HepG2 (cell line): ENCODE results near the gene BEX1. TPM values are rescaled to one million over a fixed set of nuclear protein-coding genes. Genes with fewer than 3 reads are reported as not detected.

Experiments
- ARNTL ChIP-seq: sonication (generic); formaldehyde crosslinking; IDR thresholded peaks from 2 replicates; pipeline ENCODE4 v1.4.0; 2020; ENCODE audit warnings: mild to moderate bottlenecking, missing genetic modification reagents
- BCL6 ChIP-seq: IDR thresholded peaks from 2 replicates; pipeline ENCODE4 v1.6.1; 2016; ENCODE audit warnings: missing genetic modification reagents, missing compliant biosample characterization
- DNMT3B ChIP-seq: conservative IDR thresholded peaks from 2 replicates; pipeline ENCODE4 v1.6.1; 2016; ENCODE audit warnings: missing biosample characterization, control low read depth
- EP300 ChIP-seq, 3 experiments: sonication (generic) in 1 of 3; formaldehyde crosslinking in 1 of 3; IDR thresholded peaks; 2 replicates each; pipeline versions ENCODE4 v1.5.1 to v1.6.1; 2011 to 2020; ENCODE audit warnings: low read depth in 2 of 3, low read length in 2 of 3, borderline replicate concordance in 1 of 3, improper control_type of control experiment in 1 of 3, mild to moderate bottlenecking in 1 of 3, missing genetic modification reagents in 1 of 3, moderate library complexity in 1 of 3
- FOXO1 ChIP-seq: sonication (generic); formaldehyde crosslinking; IDR thresholded peaks from 2 replicates; pipeline ENCODE4 v1.4.0; 2020; ENCODE audit warnings: missing genetic modification reagents
- KDM6A ChIP-seq: IDR thresholded peaks from 2 replicates; pipeline ENCODE4 v1.6.1; 2016; ENCODE audit warnings: low read depth
- MED1 ChIP-seq: sonication (generic); formaldehyde crosslinking; IDR thresholded peaks from 2 replicates; pipeline ENCODE4 v1.4.0; 2020; ENCODE audit warnings: missing genetic modification reagents
- NR2F6 ChIP-seq, 2 experiments: IDR thresholded peaks; 2 replicates each; pipeline ENCODE4 v1.6.1; 2016; ENCODE audit warnings: antibody characterized with exemption in 1 of 2, mild to moderate bottlenecking in 1 of 2
- SOX6 ChIP-seq, 2 experiments: fragments of 450-650 bp in 1 of 2; sonication (generic) in 1 of 2; formaldehyde crosslinking in 1 of 2; IDR thresholded peaks; 2 replicates each; pipeline versions ENCODE4 v1.4.0 to v1.6.1; 2017 to 2020; ENCODE audit warnings: antibody characterized with exemption in 1 of 2, mild to moderate bottlenecking in 1 of 2, missing genetic modification reagents in 1 of 2
- TGIF2 ChIP-seq: IDR thresholded peaks from 2 replicates; pipeline ENCODE4 v1.6.1; 2016; ENCODE audit warnings: control low read depth, missing compliant biosample characterization
- ZEB1 ChIP-seq: IDR thresholded peaks from 2 replicates; pipeline ENCODE4 v1.6.1; 2012; ENCODE audit warnings: mild to moderate bottlenecking, low read depth, inconsistent platforms; ENCODE audit not compliant: insufficient replicate concordance
- ZNF20 ChIP-seq: sonication (generic); formaldehyde crosslinking; IDR thresholded peaks from 2 replicates; pipeline ENCODE4 v1.4.0; 2020; ENCODE audit warnings: mild to moderate bottlenecking, moderate library complexity, missing genetic modification reagents
- ZZZ3 ChIP-seq: sonication (generic); formaldehyde crosslinking; IDR thresholded peaks from 2 replicates; pipeline ENCODE4 v1.4.0; 2020; ENCODE audit warnings: missing genetic modification reagents, mild to moderate bottlenecking, borderline replicate concordance
- polyA plus RNA-seq, 8 experiments: library from polyadenylated mRNA; depleted of rRNA in 3 of 8; stranded (reverse) in 7 of 8; unstranded in 1 of 8; fragments of >200 nt; fragmentation: Illumina TruSeq in 4 of 8; extraction: Trizol in 4 of 8; gene quantifications; 2 replicates each; pipeline versions ENCODE4 v1.2.1 to v1.2.3, GENCODE V29; 2011 to 2016; ENCODE audit warnings: low read depth in 4 of 8, missing spikeins in 1 of 8, mixed read lengths in 1 of 8; ENCODE audit not compliant: insufficient read depth in 1 of 8
- total RNA-seq, 5 experiments: library from RNA; depleted of rRNA; stranded (reverse); fragments of >200 nt; fragmentation: Illumina TruSeq; extraction: Trizol; gene quantifications; 2 replicates each; pipeline ENCODE4 v1.2.3, GENCODE V29; 2016; ENCODE audit warnings: low read depth in 1 of 5
- TF ChIP-seq, protein P1 (sequence below): sonication (generic); formaldehyde crosslinking; IDR thresholded peaks from 2 replicates; pipeline ENCODE4 v1.9.0; 2021; ENCODE audit warnings: mild to moderate bottlenecking, missing genetic modification reagents
- TF ChIP-seq, protein P2 (sequence below): sonication (generic); formaldehyde crosslinking; conservative IDR thresholded peaks from 2 replicates; pipeline ENCODE4 v1.4.0; 2020; ENCODE audit warnings: missing genetic modification reagents
- TF ChIP-seq, protein P3 (sequence below): sonication (generic); formaldehyde crosslinking; IDR thresholded peaks from 2 replicates; pipeline ENCODE4 v1.5.1; 2020; ENCODE audit warnings: mild to moderate bottlenecking, missing genetic modification reagents, borderline replicate concordance

Gene BEX1
- total and polyA plus RNA-seq, 2 of the 13 experiments (the other 11 are each of a cell fraction or from before 2014, with no cell fraction given): 29.4 to 69.4 TPM

DNA sequence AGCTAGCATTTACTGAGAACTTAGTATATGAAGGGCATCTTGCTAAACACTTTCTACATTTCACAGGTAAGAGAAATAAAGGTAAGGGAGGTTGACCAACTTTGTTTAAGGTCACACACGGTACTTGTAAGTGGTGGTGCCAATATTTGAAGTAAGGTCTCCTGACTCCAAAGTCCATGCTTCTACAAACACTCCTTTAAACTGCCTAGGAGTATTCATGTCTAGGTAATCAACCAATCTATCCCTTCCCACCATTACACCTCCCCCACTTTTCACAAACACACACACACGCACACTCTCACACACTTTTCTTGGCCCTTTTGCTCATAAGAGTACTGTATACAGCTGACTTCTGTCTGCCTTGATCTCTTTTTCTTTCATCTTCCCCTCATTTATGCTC lies 7.1 kb downstream of the BEX1 start (continued):
- TF ChIP-seq DNMT3B (CRISPR knock-in tag) (no peak), ZEB1 (peak; percentile 42), SOX6 (IDR thresholded peaks at IDR 0.05) (no peak), SOX6 (CRISPR knock-in tag; IDR thresholded peaks at IDR 0.05) (peak; percentile 30; the same call in 1 of the 2 replicates), BCL6 (CRISPR knock-in tag) (peak; percentile 9; the same call in 1 of the 2 replicates), KDM6A (CRISPR knock-in tag) (0 out of 2 replicates have a peak, but pooled peaks have one; percentile 45), ARNTL (CRISPR knock-in tag) (no peak), MED1 (CRISPR knock-in tag) (peak; percentile 27; the same call in 1 of the 2 replicates), FOXO1 (CRISPR knock-in tag) (0 out of 2 replicates have a peak, but pooled peaks have one; percentile 11), NR2F6 (IDR thresholded peaks at IDR 0.05) (peak; percentile 59; the same call in 1 of the 2 replicates), NR2F6 (CRISPR knock-in tag; IDR thresholded peaks at IDR 0.05) (peak; percentile 44; the same call in 1 of the 2 replicates), TGIF2 (CRISPR knock-in tag) (no peak), ZNF20 (CRISPR knock-in tag) (no peak), ZZZ3 (no peak), EP300 (IDR thresholded peaks at IDR 0.05; ENCODE audit: low read depth in 2 of 2, low read length in 2 of 2) (peak in 1 of 2 experiments; percentile 46; a peak in 1 of 4 replicates), EP300 (CRISPR knock-in tag; IDR thresholded peaks at IDR 0.05; ENCODE audit: borderline replicate concordance) (no peak)
- TF ChIP-seq, protein P1, sequence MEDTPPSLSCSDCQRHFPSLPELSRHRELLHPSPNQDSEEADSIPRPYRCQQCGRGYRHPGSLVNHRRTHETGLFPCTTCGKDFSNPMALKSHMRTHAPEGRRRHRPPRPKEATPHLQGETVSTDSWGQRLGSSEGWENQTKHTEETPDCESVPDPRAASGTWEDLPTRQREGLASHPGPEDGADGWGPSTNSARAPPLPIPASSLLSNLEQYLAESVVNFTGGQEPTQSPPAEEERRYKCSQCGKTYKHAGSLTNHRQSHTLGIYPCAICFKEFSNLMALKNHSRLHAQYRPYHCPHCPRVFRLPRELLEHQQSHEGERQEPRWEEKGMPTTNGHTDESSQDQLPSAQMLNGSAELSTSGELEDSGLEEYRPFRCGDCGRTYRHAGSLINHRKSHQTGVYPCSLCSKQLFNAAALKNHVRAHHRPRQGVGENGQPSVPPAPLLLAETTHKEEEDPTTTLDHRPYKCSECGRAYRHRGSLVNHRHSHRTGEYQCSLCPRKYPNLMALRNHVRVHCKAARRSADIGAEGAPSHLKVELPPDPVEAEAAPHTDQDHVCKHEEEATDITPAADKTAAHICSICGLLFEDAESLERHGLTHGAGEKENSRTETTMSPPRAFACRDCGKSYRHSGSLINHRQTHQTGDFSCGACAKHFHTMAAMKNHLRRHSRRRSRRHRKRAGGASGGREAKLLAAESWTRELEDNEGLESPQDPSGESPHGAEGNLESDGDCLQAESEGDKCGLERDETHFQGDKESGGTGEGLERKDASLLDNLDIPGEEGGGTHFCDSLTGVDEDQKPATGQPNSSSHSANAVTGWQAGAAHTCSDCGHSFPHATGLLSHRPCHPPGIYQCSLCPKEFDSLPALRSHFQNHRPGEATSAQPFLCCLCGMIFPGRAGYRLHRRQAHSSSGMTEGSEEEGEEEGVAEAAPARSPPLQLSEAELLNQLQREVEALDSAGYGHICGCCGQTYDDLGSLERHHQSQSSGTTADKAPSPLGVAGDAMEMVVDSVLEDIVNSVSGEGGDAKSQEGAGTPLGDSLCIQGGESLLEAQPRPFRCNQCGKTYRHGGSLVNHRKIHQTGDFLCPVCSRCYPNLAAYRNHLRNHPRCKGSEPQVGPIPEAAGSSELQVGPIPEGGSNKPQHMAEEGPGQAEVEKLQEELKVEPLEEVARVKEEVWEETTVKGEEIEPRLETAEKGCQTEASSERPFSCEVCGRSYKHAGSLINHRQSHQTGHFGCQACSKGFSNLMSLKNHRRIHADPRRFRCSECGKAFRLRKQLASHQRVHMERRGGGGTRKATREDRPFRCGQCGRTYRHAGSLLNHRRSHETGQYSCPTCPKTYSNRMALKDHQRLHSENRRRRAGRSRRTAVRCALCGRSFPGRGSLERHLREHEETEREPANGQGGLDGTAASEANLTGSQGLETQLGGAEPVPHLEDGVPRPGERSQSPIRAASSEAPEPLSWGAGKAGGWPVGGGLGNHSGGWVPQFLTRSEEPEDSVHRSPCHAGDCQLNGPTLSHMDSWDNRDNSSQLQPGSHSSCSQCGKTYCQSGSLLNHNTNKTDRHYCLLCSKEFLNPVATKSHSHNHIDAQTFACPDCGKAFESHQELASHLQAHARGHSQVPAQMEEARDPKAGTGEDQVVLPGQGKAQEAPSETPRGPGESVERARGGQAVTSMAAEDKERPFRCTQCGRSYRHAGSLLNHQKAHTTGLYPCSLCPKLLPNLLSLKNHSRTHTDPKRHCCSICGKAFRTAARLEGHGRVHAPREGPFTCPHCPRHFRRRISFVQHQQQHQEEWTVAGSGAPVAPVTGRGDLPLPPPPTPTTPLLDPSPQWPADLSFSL (CRISPR knock-in tag): peak; percentile 31; the same call in 1 of the 2 replicates
- TF ChIP-seq, protein P2, sequence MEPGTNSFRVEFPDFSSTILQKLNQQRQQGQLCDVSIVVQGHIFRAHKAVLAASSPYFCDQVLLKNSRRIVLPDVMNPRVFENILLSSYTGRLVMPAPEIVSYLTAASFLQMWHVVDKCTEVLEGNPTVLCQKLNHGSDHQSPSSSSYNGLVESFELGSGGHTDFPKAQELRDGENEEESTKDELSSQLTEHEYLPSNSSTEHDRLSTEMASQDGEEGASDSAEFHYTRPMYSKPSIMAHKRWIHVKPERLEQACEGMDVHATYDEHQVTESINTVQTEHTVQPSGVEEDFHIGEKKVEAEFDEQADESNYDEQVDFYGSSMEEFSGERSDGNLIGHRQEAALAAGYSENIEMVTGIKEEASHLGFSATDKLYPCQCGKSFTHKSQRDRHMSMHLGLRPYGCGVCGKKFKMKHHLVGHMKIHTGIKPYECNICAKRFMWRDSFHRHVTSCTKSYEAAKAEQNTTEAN (CRISPR knock-in tag): peak; percentile 86
- TF ChIP-seq, protein P3, sequence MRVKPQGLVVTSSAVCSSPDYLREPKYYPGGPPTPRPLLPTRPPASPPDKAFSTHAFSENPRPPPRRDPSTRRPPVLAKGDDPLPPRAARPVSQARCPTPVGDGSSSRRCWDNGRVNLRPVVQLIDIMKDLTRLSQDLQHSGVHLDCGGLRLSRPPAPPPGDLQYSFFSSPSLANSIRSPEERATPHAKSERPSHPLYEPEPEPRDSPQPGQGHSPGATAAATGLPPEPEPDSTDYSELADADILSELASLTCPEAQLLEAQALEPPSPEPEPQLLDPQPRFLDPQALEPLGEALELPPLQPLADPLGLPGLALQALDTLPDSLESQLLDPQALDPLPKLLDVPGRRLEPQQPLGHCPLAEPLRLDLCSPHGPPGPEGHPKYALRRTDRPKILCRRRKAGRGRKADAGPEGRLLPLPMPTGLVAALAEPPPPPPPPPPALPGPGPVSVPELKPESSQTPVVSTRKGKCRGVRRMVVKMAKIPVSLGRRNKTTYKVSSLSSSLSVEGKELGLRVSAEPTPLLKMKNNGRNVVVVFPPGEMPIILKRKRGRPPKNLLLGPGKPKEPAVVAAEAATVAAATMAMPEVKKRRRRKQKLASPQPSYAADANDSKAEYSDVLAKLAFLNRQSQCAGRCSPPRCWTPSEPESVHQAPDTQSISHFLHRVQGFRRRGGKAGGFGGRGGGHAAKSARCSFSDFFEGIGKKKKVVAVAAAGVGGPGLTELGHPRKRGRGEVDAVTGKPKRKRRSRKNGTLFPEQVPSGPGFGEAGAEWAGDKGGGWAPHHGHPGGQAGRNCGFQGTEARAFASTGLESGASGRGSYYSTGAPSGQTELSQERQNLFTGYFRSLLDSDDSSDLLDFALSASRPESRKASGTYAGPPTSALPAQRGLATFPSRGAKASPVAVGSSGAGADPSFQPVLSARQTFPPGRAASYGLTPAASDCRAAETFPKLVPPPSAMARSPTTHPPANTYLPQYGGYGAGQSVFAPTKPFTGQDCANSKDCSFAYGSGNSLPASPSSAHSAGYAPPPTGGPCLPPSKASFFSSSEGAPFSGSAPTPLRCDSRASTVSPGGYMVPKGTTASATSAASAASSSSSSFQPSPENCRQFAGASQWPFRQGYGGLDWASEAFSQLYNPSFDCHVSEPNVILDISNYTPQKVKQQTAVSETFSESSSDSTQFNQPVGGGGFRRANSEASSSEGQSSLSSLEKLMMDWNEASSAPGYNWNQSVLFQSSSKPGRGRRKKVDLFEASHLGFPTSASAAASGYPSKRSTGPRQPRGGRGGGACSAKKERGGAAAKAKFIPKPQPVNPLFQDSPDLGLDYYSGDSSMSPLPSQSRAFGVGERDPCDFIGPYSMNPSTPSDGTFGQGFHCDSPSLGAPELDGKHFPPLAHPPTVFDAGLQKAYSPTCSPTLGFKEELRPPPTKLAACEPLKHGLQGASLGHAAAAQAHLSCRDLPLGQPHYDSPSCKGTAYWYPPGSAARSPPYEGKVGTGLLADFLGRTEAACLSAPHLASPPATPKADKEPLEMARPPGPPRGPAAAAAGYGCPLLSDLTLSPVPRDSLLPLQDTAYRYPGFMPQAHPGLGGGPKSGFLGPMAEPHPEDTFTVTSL (CRISPR knock-in tag): 0 out of 2 replicates have a peak, but pooled peaks have one; percentile 24
